Panc1 (cell line): ENCODE measurements around the gene ACKR2.

Experiments used
- POLR2AphosphoS5 ChIP-seq: IDR thresholded peaks from 2 replicates; pipeline ENCODE4 v1.6.1; 2012; ENCODE audit warnings: mild to moderate bottlenecking, low read depth, low read length, moderate library complexity
- SIN3A ChIP-seq: IDR thresholded peaks from 2 replicates; pipeline ENCODE4 v1.6.1; 2012; ENCODE audit warnings: low read depth, mild to moderate bottlenecking, low read length, moderate library complexity, borderline replicate concordance; ENCODE audit not compliant: insufficient read depth
- TF ChIP-seq, protein P1 (sequence below), 2 experiments: IDR thresholded peaks; 2 replicates each; pipeline ENCODE4 v1.6.1; 2011 to 2012; ENCODE audit warnings: low read depth in 2 of 2, control low read depth in 1 of 2, low read length in 1 of 2, mild to moderate bottlenecking in 1 of 2, moderate library complexity in 1 of 2; ENCODE audit not compliant: insufficient read depth in 1 of 2
- TF ChIP-seq, protein P2 (sequence below): fragments of 450-650 bp; IDR thresholded peaks from 2 replicates; pipeline ENCODE4 v1.5.1; 2017; ENCODE audit warnings: mild to moderate bottlenecking

GRCh38 chr3:42884324-42884723 is 75.1 kb downstream of the ACKR2 start:
- TF ChIP-seq, protein P1, sequence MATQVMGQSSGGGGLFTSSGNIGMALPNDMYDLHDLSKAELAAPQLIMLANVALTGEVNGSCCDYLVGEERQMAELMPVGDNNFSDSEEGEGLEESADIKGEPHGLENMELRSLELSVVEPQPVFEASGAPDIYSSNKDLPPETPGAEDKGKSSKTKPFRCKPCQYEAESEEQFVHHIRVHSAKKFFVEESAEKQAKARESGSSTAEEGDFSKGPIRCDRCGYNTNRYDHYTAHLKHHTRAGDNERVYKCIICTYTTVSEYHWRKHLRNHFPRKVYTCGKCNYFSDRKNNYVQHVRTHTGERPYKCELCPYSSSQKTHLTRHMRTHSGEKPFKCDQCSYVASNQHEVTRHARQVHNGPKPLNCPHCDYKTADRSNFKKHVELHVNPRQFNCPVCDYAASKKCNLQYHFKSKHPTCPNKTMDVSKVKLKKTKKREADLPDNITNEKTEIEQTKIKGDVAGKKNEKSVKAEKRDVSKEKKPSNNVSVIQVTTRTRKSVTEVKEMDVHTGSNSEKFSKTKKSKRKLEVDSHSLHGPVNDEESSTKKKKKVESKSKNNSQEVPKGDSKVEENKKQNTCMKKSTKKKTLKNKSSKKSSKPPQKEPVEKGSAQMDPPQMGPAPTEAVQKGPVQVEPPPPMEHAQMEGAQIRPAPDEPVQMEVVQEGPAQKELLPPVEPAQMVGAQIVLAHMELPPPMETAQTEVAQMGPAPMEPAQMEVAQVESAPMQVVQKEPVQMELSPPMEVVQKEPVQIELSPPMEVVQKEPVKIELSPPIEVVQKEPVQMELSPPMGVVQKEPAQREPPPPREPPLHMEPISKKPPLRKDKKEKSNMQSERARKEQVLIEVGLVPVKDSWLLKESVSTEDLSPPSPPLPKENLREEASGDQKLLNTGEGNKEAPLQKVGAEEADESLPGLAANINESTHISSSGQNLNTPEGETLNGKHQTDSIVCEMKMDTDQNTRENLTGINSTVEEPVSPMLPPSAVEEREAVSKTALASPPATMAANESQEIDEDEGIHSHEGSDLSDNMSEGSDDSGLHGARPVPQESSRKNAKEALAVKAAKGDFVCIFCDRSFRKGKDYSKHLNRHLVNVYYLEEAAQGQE (IDR thresholded peaks at IDR 0.05; ENCODE audit: insufficient read depth in 1 of 2, low read depth in 2 of 2, low read length in 1 of 2) = no peak
- TF ChIP-seq, protein P2, sequence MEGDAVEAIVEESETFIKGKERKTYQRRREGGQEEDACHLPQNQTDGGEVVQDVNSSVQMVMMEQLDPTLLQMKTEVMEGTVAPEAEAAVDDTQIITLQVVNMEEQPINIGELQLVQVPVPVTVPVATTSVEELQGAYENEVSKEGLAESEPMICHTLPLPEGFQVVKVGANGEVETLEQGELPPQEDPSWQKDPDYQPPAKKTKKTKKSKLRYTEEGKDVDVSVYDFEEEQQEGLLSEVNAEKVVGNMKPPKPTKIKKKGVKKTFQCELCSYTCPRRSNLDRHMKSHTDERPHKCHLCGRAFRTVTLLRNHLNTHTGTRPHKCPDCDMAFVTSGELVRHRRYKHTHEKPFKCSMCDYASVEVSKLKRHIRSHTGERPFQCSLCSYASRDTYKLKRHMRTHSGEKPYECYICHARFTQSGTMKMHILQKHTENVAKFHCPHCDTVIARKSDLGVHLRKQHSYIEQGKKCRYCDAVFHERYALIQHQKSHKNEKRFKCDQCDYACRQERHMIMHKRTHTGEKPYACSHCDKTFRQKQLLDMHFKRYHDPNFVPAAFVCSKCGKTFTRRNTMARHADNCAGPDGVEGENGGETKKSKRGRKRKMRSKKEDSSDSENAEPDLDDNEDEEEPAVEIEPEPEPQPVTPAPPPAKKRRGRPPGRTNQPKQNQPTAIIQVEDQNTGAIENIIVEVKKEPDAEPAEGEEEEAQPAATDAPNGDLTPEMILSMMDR = no peak
- TF ChIP-seq SIN3A = no peak
- TF ChIP-seq POLR2AphosphoS5 = no peak
